Hematopoietic multipotent progenitor cell treated with erythropoietin and hydrocortisone succinate and interleukin-3 and kit ligand, for 6 days (in vitro differentiated cells): ENCODE measurements around the gene RALGAPB.

Source experiments
- DNase-seq: peaks from one replicate; pipeline ENCODE4 v3.0.0-alpha.2; 2015

RALGAPB gene

GRCh38 chr20:38617830-38618196, 145.2 kb downstream of the RALGAPB start:
- DNase-seq, result no peak

DNA sequence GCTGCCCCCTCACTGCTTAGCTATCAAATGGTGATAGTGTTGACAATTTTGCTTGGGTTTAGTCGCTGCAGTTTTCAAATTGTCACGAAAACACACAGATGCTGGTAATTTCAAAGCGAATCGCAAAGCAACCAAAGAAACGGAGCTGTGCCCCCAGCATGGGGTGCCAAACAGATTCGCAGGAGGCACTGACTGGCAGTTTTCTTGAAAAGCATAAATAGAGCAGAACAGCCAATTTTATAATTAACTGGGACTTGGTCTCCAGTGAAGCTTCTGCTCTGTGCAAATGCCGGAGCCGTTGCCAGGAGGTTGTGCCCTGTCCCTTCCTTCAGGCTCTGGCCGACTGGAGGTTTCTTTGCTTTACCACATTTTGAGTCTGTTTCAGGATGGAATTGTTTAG, 147.8 kb downstream of the RALGAPB start:
- no peak for DNase-seq

- DNase-seq, result no peak
Observed at GRCh38 chr20:38623061-38623460, 150.4 kb downstream of the RALGAPB start.

- DNase-seq, result no peak
Observed at GRCh38 chr20:38624084-38624483, 151.4 kb downstream of the RALGAPB start.

DNA sequence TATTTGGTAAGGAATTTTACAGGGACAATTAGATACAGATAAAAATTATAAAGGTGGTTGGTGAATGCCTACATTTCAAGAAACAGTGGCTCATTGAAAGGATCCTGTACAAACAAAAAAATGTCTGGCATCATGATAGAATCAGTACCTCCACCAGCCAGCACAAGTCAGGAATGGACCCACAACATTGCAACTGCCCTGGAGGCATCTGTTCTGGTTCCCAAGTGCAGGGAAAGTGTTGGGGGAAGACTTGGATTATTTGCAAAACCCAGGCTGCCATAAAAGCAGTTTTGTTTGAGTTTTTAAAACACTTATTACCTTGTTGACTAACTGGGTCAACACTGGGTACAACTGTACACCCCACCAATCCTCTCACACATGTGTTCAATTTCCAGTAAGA, 153.3 kb downstream of the RALGAPB start:
- DNase-seq, result no peak

GRCh38 chr20:38626921-38627659, 154.4 kb downstream of the RALGAPB start:
- DNase-seq, result no peak
